C4-2B (cell line): ENCODE measurements around the gene AFAP1L2.

Source experiments
- CTCF ChIP-seq: fragments of 450-650 bp; conservative IDR thresholded peaks from 2 replicates; pipeline ENCODE4 v1.5.1; 2017; ENCODE audit warnings: mild to moderate bottlenecking
- ZFX ChIP-seq: fragments of 450-650 bp; IDR thresholded peaks from 2 replicates; pipeline ENCODE4 v1.6.1; 2017

GRCh38 chr10:114429581-114430335 lies 25.5 kb upstream of the AFAP1L2 start:
- TF ChIP-seq CTCF: no peak
- TF ChIP-seq ZFX: no peak
